ENCODE results near the gene AGAP1.

GRCh38 chr2:235537587-235537986 is 43.7 kb downstream of the AGAP1 start:
- TF ChIP-seq EP300 (IDR thresholded peaks at IDR 0.05) (no peak), CTCF (IDR thresholded peaks at IDR 0.05) (no peak), POLR2A (IDR thresholded peaks at IDR 0.05) (no peak)
